WTC11 (cell line): ENCODE results near the gene NUP62CL. TPM values are rescaled to one million over a fixed set of nuclear protein-coding genes. Genes with fewer than 3 reads are reported as not detected.

ENCODE experiments used
- ATAC-seq: fragments of 200-7000 bp; cut with Tn5 transposase; 2 replicates; pipeline ENCODE4 v1.10.0; 2021; ENCODE audit warnings: mild to moderate bottlenecking, moderate library complexity
- CTCF ChIA-PET: fragments of 300-600 bp; sonication (Branson Sonifier 250); formaldehyde crosslinking; loops from one replicate; lab custom pipeline; 2021; ENCODE audit warnings: antibody characterized with exemption; lab: Charles Lee
- POLR2A ChIA-PET: fragments of 350-600 bp; sonication (Branson Sonifier 250); formaldehyde crosslinking; loops from one replicate; lab custom pipeline; 2021; ENCODE audit warnings: antibody characterized with exemption; lab: Charles Lee
- DNase-seq: peaks from one replicate; pipeline ENCODE4 v3.0.0; 2021; ENCODE audit warnings: low spot score
- H3K27ac Mint-ChIP-seq: 2 replicates; pipeline ENCODE4 v1.8.0; 2021; ENCODE audit warnings: mixed read lengths
- H3K27me3 Mint-ChIP-seq: 2 replicates; pipeline ENCODE4 v1.8.0; 2021; ENCODE audit warnings: low read depth, mild to moderate bottlenecking, moderate library complexity, mixed read lengths
- H3K36me3 Mint-ChIP-seq: 2 replicates; pipeline ENCODE4 v1.8.0; 2021; ENCODE audit warnings: mixed read lengths
- H3K4me1 Mint-ChIP-seq: 2 replicates; pipeline ENCODE4 v1.8.0; 2022; ENCODE audit warnings: mixed read lengths
- H3K4me3 Mint-ChIP-seq: 2 replicates; pipeline ENCODE4 v1.8.0; 2021; ENCODE audit warnings: mild to moderate bottlenecking, moderate library complexity, mixed read lengths
- H3K9me3 Mint-ChIP-seq: 2 replicates; pipeline ENCODE4 v1.8.0; 2021; ENCODE audit warnings: mixed read lengths
- ATF6 ChIP-seq: sonication (generic); formaldehyde crosslinking; IDR thresholded peaks from 2 replicates; pipeline ENCODE4 v1.8.1; 2023; ENCODE audit warnings: mild to moderate bottlenecking, missing genetic modification reagents
- CBFB ChIP-seq: sonication (generic); formaldehyde crosslinking; IDR thresholded peaks from 2 replicates; pipeline ENCODE4 v1.8.1; 2022; ENCODE audit warnings: mild to moderate bottlenecking, low read depth, missing genetic modification reagents
- E2F5 ChIP-seq: sonication (generic); formaldehyde crosslinking; IDR thresholded peaks from 2 replicates; pipeline ENCODE4 v1.8.1; 2022; ENCODE audit warnings: mild to moderate bottlenecking, moderate library complexity, missing genetic modification reagents
- FOXK1 ChIP-seq: sonication (generic); formaldehyde crosslinking; IDR thresholded peaks from 2 replicates; pipeline ENCODE4 v1.8.0; 2022; ENCODE audit warnings: mild to moderate bottlenecking, moderate library complexity, missing genetic modification reagents
- GABPB1 ChIP-seq: sonication (generic); formaldehyde crosslinking; IDR thresholded peaks from 2 replicates; pipeline ENCODE4 v1.8.1; 2023; ENCODE audit warnings: mild to moderate bottlenecking, missing genetic modification reagents
- GTF2I ChIP-seq: fragments of 250-450 bp; sonication (Bioruptor Pico); conservative IDR thresholded peaks from 2 replicates; pipeline ENCODE4 v1.4.0; 2021; ENCODE audit warnings: mild to moderate bottlenecking
- JUN ChIP-seq: sonication (generic); formaldehyde crosslinking; IDR thresholded peaks from 2 replicates; pipeline ENCODE4 v1.8.0; 2023; ENCODE audit warnings: mild to moderate bottlenecking, missing genetic modification reagents
- MAX ChIP-seq: sonication (generic); formaldehyde crosslinking; IDR thresholded peaks from 2 replicates; pipeline ENCODE4 v1.8.0; 2022; ENCODE audit warnings: mild to moderate bottlenecking, missing genetic modification reagents
- MXD4 ChIP-seq: fragments of 250-450 bp; sonication (Bioruptor Pico); IDR thresholded peaks from 2 replicates; pipeline ENCODE4 v1.8.0; 2021; ENCODE audit warnings: mild to moderate bottlenecking, moderate library complexity, borderline replicate concordance
- NFATC4 ChIP-seq: fragments of 250-450 bp; sonication (Bioruptor Pico); IDR thresholded peaks from 2 replicates; pipeline ENCODE4 v1.9.0; 2021; ENCODE audit warnings: mild to moderate bottlenecking
- NFYB ChIP-seq: sonication (generic); formaldehyde crosslinking; conservative IDR thresholded peaks from 2 replicates; pipeline ENCODE4 v1.8.0; 2022; ENCODE audit warnings: low read depth, missing genetic modification reagents
- PRRX2 ChIP-seq: fragments of 250-450 bp; sonication (Bioruptor Pico); IDR thresholded peaks from 2 replicates; pipeline ENCODE4 v1.8.0; 2021; ENCODE audit warnings: mild to moderate bottlenecking
- RELA ChIP-seq: sonication (generic); formaldehyde crosslinking; IDR thresholded peaks from 2 replicates; pipeline ENCODE4 v1.8.1; 2022; ENCODE audit warnings: missing genetic modification reagents, mild to moderate bottlenecking, borderline replicate concordance
- SP1 ChIP-seq: sonication (generic); formaldehyde crosslinking; conservative IDR thresholded peaks from 2 replicates; pipeline ENCODE4 v1.8.1; 2022; ENCODE audit warnings: missing genetic modification reagents
- TP53 ChIP-seq: sonication (generic); formaldehyde crosslinking; IDR thresholded peaks from 2 replicates; pipeline ENCODE4 v1.8.1; 2023; ENCODE audit warnings: mild to moderate bottlenecking, missing genetic modification reagents
- USF1 ChIP-seq: sonication (generic); formaldehyde crosslinking; IDR thresholded peaks from 2 replicates; pipeline ENCODE4 v1.8.0; 2022; ENCODE audit warnings: mild to moderate bottlenecking, missing genetic modification reagents
- USF2 ChIP-seq: sonication (generic); formaldehyde crosslinking; IDR thresholded peaks from 2 replicates; pipeline ENCODE4 v1.8.1; 2023; ENCODE audit warnings: mild to moderate bottlenecking, missing genetic modification reagents, moderate library complexity
- ZBTB43 ChIP-seq: sonication (generic); formaldehyde crosslinking; IDR thresholded peaks from 2 replicates; pipeline ENCODE4 v1.8.1; 2023; ENCODE audit warnings: mild to moderate bottlenecking, missing genetic modification reagents
- ZNF219 ChIP-seq: sonication (generic); formaldehyde crosslinking; IDR thresholded peaks from 2 replicates; pipeline ENCODE4 v1.8.0; 2023; ENCODE audit warnings: missing genetic modification reagents, mild to moderate bottlenecking, borderline replicate concordance
- ZNF263 ChIP-seq: sonication (generic); formaldehyde crosslinking; IDR thresholded peaks from 2 replicates; pipeline ENCODE4 v1.8.1; 2022; ENCODE audit warnings: low read depth, mild to moderate bottlenecking, moderate library complexity, missing genetic modification reagents
- ZNF512 ChIP-seq: sonication (generic); formaldehyde crosslinking; IDR thresholded peaks from 2 replicates; pipeline ENCODE4 v1.8.1; 2022; ENCODE audit warnings: missing genetic modification reagents, borderline replicate concordance
- ZSCAN18 ChIP-seq: fragments of 250-450 bp; sonication (Bioruptor Pico); IDR thresholded peaks from 2 replicates; pipeline ENCODE4 v2.1.2; 2022; ENCODE audit warnings: mild to moderate bottlenecking, moderate library complexity
- total RNA-seq: library from RNA; stranded (reverse); gene quantifications from 3 replicates; pipeline ENCODE4 v1.2.3, GENCODE V29; 2021

Gene NUP62CL
- total RNA-seq, 1 experiment from 2014 or later, result 3.3 TPM

GRCh38 chrX:107168712-107169111 is 37.5 kb downstream of the NUP62CL start:
- ATAC-seq (no peak), DNase-seq (no peak)
- H3K27ac Mint-ChIP-seq, result no peak overlapping the region
- peaks cover 3% of the 10 kb centered on the region; the same call in 1 of the 2 replicates for H3K4me1 Mint-ChIP-seq
- H3K9me3 Mint-ChIP-seq, result peaks cover 4% of the 10 kb centered on the region; the same call in 1 of the 2 replicates
- POLR2A ChIA-PET, result no interaction called here
- CTCF ChIA-PET, result no interaction called here
- H3K27me3 Mint-ChIP-seq, result no peaks in the 10 kb centered on the region; the same call in 1 of the 2 replicates
- TF ChIP-seq PRRX2, result no peak
- TF ChIP-seq GTF2I (CRISPR knock-in tag), result no peak
- no peak for TF ChIP-seq MXD4 (CRISPR knock-in tag)
- no peak for TF ChIP-seq MAX (CRISPR knock-in tag)
- TF ChIP-seq RELA (CRISPR knock-in tag), result no peak
- no peak for TF ChIP-seq NFYB (CRISPR knock-in tag)
- no peak for TF ChIP-seq ZSCAN18 (CRISPR knock-in tag)
- TF ChIP-seq USF1 (CRISPR knock-in tag), result no peak
- no peak for TF ChIP-seq ZBTB43 (CRISPR knock-in tag)
- TF ChIP-seq GABPB1 (CRISPR knock-in tag), result no peak
- no peak for TF ChIP-seq TP53 (CRISPR knock-in tag)
- TF ChIP-seq JUN (CRISPR knock-in tag), result no peak
- no peak for TF ChIP-seq USF2 (CRISPR knock-in tag)
- TF ChIP-seq FOXK1 (CRISPR knock-in tag), result no peak
- no peak for TF ChIP-seq ZNF263 (CRISPR knock-in tag)
- TF ChIP-seq ZNF512 (CRISPR knock-in tag), result no peak
- TF ChIP-seq SP1 (CRISPR knock-in tag), result no peak
- no peak for TF ChIP-seq ATF6 (CRISPR knock-in tag)
- no peaks in the 10 kb centered on the region for H3K36me3 Mint-ChIP-seq
- no peak overlapping the region for H3K4me3 Mint-ChIP-seq

- Mint-ChIP-seq H3K4me1 (peaks cover 3% of the 10 kb centered on the region; the same call in 1 of the 2 replicates), H3K4me3 (no peak overlapping the region), H3K36me3 (no peaks in the 10 kb centered on the region), H3K27ac (no peak overlapping the region), H3K9me3 (peaks cover 4% of the 10 kb centered on the region; the same call in 1 of the 2 replicates), H3K27me3 (no peaks in the 10 kb centered on the region; the same call in 1 of the 2 replicates)
- DNase-seq, result no peak
- ATAC-seq, result no peak
- CTCF ChIA-PET, result no interaction called here
- POLR2A ChIA-PET, result no interaction called here
- TF ChIP-seq E2F5 (CRISPR knock-in tag) (no peak), ZNF219 (CRISPR knock-in tag) (no peak), NFATC4 (CRISPR knock-in tag) (no peak), ZNF512 (CRISPR knock-in tag) (no peak), ZBTB43 (CRISPR knock-in tag) (no peak), USF1 (CRISPR knock-in tag) (no peak), CBFB (CRISPR knock-in tag) (no peak)
These were observed 38.0 kb downstream of the NUP62CL start for GRCh38 chrX:107168257-107168656.
